Spleen (tissue), 7 donors: Measurements from ENCODE around the gene PLD2.

Experiments
- POLR2A ChIP-seq, 3 donors: fragments of 450-650 bp; IDR thresholded peaks; one replicate each; pipeline ENCODE4 v1.5.1; 2017; ENCODE audit warnings: antibody characterized with exemption in 3 of 3, mild to moderate bottlenecking in 1 of 3
- POLR2AphosphoS5 ChIP-seq, 3 donors: sonication (generic); formaldehyde crosslinking; IDR thresholded peaks; one replicate each; pipeline ENCODE4 v1.5.1; 2017; ENCODE audit warnings: antibody characterized with exemption in 3 of 3
- TF ChIP-seq, protein P1 (sequence below), 11 experiments: fragments of 200-600 bp in 7 of 11; fragments of 450-650 bp in 4 of 11; sonication (generic) in 4 of 11; IDR thresholded peaks in 8 of 11; conservative IDR thresholded peaks in 3 of 11; 1 replicate in 7 of 11; 2 replicates in 4 of 11; pipeline versions ENCODE4 v1.4.0 to v1.8.0; 2016 to 2021; ENCODE audit warnings: antibody characterized with exemption in 11 of 11, inconsistent platforms in 4 of 11, mild to moderate bottlenecking in 1 of 11
- donor health status: DM: no; HTN: no; CAD: no; lungs with moderate emphysema.
- donor health status: DM: no; HTN: no; CAD: no.
- donor health status: DM: no; HTN: no; CAD: no.

DNA sequence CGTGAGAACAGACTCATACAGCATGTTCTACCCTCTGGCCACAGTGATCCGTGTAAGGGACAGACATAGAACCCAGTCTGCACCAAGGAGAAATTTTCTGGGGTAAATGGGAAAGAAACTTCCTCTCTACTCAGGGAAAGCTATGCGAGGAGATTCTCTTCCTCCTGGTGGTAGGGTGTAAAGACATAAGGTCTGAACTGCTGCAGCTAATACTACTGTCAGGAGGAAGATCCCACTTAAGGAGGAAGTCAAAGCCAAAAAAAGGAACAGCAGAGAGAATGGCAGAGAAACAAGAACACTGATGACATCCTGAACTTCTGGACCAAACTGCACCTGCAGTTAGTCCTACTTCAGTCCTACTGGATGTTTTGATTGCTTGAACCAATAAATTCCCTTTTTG, 42.4 kb upstream of the PLD2 start:
- TF ChIP-seq, protein P1, sequence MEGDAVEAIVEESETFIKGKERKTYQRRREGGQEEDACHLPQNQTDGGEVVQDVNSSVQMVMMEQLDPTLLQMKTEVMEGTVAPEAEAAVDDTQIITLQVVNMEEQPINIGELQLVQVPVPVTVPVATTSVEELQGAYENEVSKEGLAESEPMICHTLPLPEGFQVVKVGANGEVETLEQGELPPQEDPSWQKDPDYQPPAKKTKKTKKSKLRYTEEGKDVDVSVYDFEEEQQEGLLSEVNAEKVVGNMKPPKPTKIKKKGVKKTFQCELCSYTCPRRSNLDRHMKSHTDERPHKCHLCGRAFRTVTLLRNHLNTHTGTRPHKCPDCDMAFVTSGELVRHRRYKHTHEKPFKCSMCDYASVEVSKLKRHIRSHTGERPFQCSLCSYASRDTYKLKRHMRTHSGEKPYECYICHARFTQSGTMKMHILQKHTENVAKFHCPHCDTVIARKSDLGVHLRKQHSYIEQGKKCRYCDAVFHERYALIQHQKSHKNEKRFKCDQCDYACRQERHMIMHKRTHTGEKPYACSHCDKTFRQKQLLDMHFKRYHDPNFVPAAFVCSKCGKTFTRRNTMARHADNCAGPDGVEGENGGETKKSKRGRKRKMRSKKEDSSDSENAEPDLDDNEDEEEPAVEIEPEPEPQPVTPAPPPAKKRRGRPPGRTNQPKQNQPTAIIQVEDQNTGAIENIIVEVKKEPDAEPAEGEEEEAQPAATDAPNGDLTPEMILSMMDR (IDR thresholded peaks at IDR 0.05 in 8 of 11, conservative IDR thresholded peaks at IDR 0.05 in 3 of 11): peak in 2 of 11 experiments; percentile 19 to 40
- no peak for TF ChIP-seq POLR2A (IDR thresholded peaks at IDR 0.05)
- TF ChIP-seq POLR2AphosphoS5 (IDR thresholded peaks at IDR 0.05): peak in 1 of 3 donors; percentile 53
